Gastroesophageal sphincter (tissue), 3 donors: ENCODE measurements around the gene IRGQ.

Source experiments
- CTCF ChIP-seq, 4 experiments: fragments of 200-600 bp in 2 of 4; fragments of 450-650 bp in 2 of 4; sonication (generic) in 1 of 4; IDR thresholded peaks; one replicate each; pipeline ENCODE4 v1.5.1; 2017 to 2019; ENCODE audit warnings: antibody characterized with exemption in 4 of 4, mild to moderate bottlenecking in 2 of 4, moderate library complexity in 2 of 4
- POLR2A ChIP-seq, 2 donors: fragments of 450-650 bp; IDR thresholded peaks; one replicate each; pipeline ENCODE4 v1.6.1; 2017; ENCODE audit warnings: antibody characterized with exemption in 2 of 2, mild to moderate bottlenecking in 2 of 2, moderate library complexity in 1 of 2
- POLR2AphosphoS5 ChIP-seq: sonication (generic); formaldehyde crosslinking; IDR thresholded peaks from one replicate; pipeline ENCODE4 v1.6.1; 2017; ENCODE audit warnings: antibody characterized with exemption

- TF ChIP-seq CTCF (IDR thresholded peaks at IDR 0.05) (no peak), POLR2A (IDR thresholded peaks at IDR 0.05) (no peak), POLR2AphosphoS5 (no peak)
Measured at GRCh38 chr19:43634872-43635560, 39.1 kb upstream of the IRGQ start.
